WI38 (cell line): ENCODE results near the gene UBXN7.
A peak's percentile ranks its signal among the peaks of the same experiment; 100 is the strongest.
"Not testable (repeated sequence)": the region's sequence is repeated elsewhere in the genome, so short reads cannot be mapped to it uniquely, and the experiment has no call there.

ENCODE experiments used
- H3K4me3 ChIP-seq: 2 replicates; pipeline ENCODE4 v1.5.1; 2011; ENCODE audit warnings: low read depth, mild to moderate bottlenecking, control low read depth, low read length
- TF ChIP-seq, protein P1 (sequence below): IDR thresholded peaks from 2 replicates; pipeline ENCODE4 v1.5.1; 2012; ENCODE audit warnings: low read depth, mild to moderate bottlenecking, control low read depth, low read length

UBXN7 gene, protein sequence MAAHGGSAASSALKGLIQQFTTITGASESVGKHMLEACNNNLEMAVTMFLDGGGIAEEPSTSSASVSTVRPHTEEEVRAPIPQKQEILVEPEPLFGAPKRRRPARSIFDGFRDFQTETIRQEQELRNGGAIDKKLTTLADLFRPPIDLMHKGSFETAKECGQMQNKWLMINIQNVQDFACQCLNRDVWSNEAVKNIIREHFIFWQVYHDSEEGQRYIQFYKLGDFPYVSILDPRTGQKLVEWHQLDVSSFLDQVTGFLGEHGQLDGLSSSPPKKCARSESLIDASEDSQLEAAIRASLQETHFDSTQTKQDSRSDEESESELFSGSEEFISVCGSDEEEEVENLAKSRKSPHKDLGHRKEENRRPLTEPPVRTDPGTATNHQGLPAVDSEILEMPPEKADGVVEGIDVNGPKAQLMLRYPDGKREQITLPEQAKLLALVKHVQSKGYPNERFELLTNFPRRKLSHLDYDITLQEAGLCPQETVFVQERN

DNA sequence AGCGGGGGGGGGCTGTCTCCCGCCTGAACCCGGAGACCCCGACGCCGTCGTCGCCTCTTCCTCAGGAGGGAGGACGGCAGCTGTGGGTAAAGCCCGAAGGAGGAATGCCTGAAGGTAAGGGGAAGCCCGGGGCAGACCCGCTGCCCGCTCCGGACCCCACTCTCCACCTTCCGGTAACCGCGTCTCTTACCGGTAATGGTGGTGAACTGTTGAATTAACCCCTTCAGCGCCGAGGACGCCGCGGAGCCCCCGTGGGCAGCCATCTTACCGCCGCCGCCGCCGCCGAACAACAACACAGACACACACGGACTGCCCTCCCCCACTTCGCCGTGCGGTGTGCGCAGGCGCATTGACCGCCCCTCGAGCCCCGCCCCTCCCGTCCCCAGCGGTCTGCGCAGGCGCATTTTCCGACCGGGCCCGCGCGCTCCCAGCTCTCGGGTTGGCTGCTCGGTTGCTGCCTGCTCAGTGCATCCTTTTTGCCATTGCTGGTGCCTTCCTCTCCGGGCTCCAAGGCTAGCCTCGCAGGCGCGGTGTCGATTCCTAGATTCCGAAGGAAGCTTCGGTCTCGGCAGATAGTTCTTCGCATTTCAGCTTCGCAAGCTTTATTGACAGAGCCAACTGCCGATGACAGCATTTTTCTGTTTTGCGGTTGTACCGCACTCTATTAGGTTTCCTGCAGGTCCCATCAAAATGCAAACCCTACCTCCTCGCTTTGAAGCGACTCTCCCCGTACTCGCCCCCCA lies at the start of gene UBXN7:
UBXN7 (minus strand) TSS at position 291 of the 743 bp plus-strand sequence; CDS start at position 263, 28 bp downstream.
- H3K4me3 ChIP-seq = peak within 1 kb of the TSS; percentile 64
- TF ChIP-seq, protein P1, sequence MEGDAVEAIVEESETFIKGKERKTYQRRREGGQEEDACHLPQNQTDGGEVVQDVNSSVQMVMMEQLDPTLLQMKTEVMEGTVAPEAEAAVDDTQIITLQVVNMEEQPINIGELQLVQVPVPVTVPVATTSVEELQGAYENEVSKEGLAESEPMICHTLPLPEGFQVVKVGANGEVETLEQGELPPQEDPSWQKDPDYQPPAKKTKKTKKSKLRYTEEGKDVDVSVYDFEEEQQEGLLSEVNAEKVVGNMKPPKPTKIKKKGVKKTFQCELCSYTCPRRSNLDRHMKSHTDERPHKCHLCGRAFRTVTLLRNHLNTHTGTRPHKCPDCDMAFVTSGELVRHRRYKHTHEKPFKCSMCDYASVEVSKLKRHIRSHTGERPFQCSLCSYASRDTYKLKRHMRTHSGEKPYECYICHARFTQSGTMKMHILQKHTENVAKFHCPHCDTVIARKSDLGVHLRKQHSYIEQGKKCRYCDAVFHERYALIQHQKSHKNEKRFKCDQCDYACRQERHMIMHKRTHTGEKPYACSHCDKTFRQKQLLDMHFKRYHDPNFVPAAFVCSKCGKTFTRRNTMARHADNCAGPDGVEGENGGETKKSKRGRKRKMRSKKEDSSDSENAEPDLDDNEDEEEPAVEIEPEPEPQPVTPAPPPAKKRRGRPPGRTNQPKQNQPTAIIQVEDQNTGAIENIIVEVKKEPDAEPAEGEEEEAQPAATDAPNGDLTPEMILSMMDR = no peak

DNA sequence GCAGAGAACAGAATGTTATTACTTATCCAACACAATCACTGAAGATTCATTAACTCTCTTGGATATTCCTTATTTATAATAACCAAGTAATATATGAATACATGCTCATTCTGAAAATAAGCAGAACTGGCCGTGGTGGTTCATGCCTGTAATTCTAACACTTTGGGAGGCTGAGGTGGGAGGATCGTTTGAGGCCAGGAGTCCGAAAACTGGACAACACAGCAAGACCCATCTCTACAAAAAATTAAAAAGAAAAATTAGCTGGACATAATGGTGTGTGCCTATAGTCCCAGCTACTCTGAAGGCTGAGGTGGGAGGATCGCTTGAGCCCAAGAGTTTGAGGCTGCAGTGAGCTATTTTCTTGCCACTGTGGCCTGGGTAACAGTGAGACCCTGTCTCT lies 45.5 kb upstream of the UBXN7 start:
- no peak overlapping the region for H3K4me3 ChIP-seq
- TF ChIP-seq, protein P1 = no peak

GRCh38 chr3:196472286-196472685 lies 40.1 kb upstream of the UBXN7 start:
- TF ChIP-seq, protein P1 = no peak

GRCh38 chr3:196471551-196471950 lies 39.3 kb upstream of the UBXN7 start:
- H3K4me3 ChIP-seq = no peak overlapping the region
- TF ChIP-seq, protein P1 = no peak

More at GRCh38 chr3:196472286-196472685, 40.1 kb upstream of the UBXN7 start:
- no peak overlapping the region for H3K4me3 ChIP-seq

DNA sequence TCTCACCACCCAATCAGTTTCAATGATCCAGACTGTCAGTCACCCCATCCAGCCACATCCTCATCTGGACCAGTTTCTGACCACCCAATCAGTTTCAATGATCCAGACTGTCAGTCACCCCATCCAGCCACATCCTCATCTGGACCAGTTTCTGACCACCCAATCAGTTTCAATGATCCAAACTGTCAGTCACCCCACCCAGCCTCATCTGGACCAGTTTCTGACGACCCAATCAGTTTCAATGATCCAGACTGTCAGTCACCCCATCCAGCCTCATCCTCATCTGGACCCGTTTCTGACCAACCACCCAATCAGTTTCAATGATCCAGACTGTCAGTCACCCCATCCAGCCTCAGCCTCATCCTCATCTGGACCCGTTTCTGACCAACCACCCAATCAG lies 38.0 kb upstream of the UBXN7 start:
- H3K4me3 ChIP-seq = not testable (repeated sequence)

- TF ChIP-seq, protein P1 = no peak
- H3K4me3 ChIP-seq = no peak overlapping the region
Measured at GRCh38 chr3:196463804-196464203, 31.6 kb upstream of the UBXN7 start.

DNA sequence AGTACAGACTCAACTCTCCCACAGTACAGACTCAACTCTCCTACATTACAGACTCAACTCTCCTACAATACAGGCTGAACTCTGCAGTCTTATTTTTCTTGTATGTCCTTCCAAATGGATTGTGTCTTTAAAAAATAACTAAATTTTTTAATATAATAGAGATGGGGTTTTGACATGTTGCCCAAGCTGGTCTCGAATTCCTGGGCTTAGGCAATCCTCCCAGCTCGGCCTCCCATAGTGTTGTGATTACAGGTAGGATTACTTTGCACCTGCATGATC lies 31.2 kb upstream of the UBXN7 start:
- TF ChIP-seq, protein P1 = no peak

DNA sequence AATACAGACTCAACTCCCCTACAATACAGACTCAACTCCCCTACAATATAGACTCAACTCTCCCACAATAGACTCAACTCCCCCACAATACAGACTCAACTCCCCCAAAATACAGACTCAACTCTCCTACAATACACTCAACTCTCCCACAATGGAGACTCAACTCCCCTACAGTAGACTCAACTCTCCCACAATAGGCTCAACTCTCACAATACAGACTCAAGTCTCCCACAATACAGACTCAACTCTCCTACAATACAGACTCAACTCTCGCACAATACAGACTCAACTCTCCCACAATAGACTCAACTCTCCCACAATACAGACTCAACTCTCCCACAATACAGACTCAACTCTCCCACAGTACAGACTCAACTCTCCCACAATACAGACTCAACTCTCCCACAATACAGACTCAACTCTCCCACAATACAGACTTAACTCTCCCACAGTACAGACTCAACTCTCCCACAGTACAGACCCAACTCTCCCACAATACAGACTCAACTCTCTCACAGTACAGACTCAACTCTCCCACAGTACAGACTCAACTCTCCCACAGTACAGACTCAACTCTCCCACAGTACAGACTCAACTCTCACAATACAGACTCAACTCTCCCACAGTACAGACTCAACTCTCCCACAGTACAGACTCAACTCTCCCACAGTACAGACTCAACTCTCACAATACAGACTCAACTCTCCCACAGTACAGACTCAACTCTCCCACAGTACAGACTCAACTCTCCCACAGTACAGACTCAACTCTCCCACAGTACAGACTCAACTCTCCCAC lies 30.7 kb upstream of the UBXN7 start:
- not testable (repeated sequence) for H3K4me3 ChIP-seq

More for the DNA sequence above, 31.2 kb upstream of the UBXN7 start:
- H3K4me3 ChIP-seq = no peak overlapping the region
